ENCODE results near the gene AP2M1. TPM values are rescaled to one million over a fixed set of nuclear protein-coding genes. Genes with fewer than 3 reads are reported as not detected.

Gene AP2M1
- total RNA-seq, 1 donor from 2014 or later = 161 TPM

DNA sequence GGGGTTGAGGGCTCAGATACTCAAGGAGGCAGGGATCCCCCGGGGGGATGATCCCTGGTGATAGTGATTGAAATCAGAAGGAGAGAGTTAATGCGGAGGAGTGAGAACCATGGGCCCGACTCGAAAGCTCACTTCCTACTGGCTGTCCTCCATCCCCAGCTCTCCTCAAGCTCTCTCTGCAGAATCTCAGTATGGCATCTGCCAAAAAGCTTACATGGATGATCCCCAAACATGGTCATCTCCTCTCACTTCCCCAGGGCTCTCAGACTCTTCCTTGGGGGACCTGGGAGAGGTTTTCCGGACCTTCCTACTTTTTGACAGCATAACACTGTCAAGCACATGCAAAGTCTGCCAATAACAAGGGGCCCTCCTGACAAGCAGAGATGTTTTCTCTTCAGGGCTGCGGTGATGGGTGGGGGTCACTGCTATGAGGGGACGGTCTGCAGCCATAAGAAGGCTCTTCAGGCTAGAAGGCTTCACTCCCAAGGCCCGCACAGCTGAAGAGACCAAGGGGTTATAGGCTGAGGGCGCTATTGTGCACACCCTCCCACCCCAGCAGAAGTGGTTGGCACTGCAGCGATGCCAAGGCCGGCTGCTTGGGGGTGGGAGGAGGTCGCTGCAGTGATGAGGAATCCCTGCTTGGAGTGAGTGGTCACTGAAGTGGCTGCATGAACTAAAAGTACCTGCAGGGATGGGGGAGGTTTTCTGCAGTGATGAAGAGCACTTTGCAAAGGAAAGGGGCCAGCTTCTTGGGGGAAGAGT, 53.9 kb downstream of the AP2M1 start:
- no peak for DNase-seq

DNA sequence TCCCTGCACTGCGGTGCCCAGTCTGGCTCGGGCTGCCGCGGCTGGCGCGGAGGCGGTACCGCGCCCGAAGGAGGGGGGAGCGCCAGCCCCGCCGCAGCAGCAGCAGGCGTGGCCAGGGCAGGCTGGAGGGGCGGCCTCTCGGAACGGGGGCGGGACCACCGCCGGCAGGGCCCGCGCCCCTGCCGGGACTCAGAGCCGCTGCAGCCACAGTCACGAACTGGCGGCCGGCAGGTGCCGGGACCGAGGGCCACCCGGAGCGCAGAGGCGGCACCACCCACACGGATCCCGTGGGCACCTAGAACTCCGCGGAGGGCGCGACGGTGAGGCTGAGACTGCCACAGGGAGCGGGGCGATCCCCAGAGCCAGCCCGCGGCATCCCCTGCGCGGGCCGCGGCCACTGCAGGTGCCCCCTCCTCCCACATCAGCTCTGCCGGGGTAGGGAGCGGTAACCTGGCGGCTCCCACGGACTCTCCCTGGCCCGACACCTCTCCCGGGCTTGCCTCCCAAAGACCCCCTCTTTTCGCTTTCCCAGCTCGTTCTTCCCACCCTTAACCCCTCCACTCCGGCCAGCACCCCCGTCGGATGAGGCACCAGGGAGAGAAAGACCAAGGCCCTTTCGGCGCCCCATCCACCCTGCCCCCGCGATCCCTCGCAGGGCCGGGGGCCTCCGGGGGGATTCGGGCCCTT, 54.9 kb downstream of the AP2M1 start, which contains the start of gene VWA5B2:
TSS of gene VWA5B2 (plus strand) at position 192 of the 687 bp plus-strand sequence. CDS start 944 bp downstream, outside the sequence.
- DNase-seq = peak; percentile 76

DNA sequence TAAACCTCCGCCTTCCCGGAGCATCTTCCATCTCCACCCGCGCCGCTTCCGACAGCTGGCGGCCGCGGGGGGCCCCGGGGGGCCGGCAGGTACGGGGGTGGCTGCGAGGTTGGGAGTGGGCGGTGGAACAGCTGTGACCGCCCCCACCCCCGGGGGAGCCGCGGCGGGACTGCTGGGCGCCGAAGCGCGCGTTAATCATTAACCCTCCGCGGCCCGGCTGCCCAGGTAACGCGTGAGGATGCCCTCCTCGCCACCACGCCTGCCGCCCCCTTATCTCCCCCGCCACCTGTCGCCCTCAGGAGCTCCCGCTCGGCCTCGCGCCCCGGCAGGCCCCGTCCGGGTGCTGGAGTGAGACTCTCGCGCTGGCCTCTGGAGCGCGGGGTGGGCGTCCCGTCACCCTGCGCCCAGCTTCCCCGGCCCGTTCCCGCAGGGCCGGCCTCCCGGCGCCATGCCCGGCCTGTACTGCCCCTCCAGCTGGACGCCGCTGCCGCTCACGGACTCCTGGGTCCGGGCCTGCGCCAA, 55.5 kb downstream of the AP2M1 start:
- no peak for DNase-seq

DNA sequence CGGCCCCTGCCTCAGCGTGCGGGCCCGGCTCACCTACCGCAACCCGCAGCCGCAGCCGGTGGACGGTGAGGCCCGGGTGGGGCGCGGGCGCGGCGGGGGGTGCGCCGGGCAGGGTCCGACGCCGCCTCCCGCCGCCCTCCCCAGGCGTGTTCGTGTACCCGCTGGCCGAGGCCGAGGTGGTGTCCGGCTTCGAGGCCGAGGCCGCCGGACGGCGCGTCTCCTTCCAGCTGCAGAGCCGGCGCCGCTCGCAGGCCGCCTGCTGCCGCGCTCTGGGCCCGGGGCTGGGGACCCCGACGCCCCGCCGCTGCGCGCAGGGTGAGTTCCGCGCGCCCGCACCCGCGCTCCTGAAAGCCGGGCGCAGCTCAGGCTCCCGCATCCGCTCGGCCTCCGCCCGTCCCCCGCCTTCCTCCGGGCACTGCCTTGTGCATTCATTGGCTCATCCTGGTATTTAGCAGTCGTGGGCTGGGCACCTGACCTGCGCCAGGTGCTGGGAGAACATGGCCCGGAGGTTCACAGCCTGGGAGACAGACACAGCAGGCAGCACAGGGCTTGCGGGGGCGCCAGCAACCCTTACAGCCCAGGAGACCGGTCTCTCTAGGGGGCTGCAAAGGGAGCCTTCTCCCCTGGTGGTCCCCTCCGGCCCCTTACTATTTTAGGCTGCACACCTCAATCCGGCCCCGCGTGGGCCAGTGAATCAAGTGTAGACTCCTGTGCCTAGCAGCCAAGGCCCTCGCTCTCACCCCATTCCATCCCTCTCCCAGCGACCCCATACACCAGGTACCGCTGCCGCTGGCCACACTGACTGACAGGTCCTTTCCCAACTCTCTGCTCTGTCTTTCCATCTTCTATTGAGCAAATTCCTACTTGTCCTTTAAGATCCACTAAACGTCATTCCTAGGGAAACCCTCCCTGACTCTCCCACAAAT, 56.2 kb downstream of the AP2M1 start:
- no peak for DNase-seq

DNA sequence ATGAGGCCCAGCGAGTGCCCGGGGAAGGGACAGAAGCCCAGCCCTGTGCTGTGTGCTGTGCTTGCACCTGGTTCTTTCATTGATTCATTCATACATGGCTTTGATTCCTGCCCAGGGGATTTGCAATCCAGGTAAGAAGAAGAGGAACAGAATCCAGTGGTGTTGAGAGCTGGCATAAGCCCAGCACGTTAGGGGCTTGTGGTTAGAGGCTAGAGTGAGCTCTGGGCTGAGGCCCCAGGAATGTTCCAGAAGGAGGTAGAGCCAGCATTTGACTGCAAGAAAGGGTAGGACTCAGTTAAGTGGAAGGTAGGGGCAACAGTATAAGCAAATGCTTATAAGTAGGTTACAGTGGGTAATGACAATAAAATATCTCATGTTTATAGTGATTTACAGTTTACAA, 57.0 kb downstream of the AP2M1 start:
- no peak for DNase-seq

DNA sequence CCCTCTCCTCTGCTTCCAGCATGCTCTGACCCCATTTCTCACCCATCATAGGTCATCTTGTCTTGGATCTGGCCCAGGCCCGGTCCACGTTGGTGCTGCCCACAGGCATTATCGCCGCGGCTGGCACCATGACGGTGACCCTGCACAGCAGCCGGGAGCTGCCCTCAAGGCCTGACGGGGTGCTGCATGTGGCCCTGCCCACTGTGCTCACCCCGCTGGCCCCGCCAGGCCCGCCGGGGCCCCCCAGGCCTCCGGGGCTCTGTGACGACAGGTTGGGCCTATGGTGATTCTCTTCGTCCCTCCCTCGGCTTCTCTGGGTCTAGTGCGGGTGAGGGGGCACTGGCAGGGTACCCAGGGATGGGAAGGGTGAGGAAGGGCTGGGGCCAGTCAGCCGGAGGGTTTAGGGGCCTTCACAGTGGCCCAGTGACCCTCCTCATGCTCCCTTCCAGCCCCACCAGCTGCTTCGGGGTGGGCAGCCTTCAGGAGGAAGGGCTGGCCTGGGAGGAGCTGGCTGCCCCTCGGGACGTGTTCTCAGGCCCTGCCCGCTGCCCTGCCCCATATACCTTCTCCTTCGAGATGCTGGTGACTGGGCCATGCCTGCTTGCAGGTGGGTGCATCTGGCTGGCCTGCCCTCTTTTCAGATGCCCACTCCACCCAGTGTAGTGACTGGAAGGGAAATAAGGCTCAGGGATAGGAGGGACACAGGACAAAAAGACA, 58.6 kb downstream of the AP2M1 start:
- DNase-seq = no peak

Other genes with a start within 250 kb of the AP2M1 start
- 58.7 TPM for gene ABCC5, start 157.0 kb upstream of the AP2M1 start, total RNA-seq
- gene HTR3D, start 143.1 kb upstream of the AP2M1 start, total RNA-seq = not detected
- gene HTR3C, start 121.8 kb upstream of the AP2M1 start, total RNA-seq = not detected
- gene HTR3E, start 77.8 kb upstream of the AP2M1 start, total RNA-seq = not detected
- gene EIF2B5, start 39.5 kb upstream of the AP2M1 start, total RNA-seq = 54.9 TPM
- 49.7 TPM for gene DVL3, start 19.5 kb upstream of the AP2M1 start, total RNA-seq
- 77.6 TPM for gene ABCF3, start 11.3 kb downstream of the AP2M1 start, total RNA-seq
- gene VWA5B2, start 54.7 kb downstream of the AP2M1 start, total RNA-seq = not detected
- 19.6 TPM for gene ALG3, start 74.1 kb downstream of the AP2M1 start, total RNA-seq
- gene EEF1AKMT4, start 74.8 kb downstream of the AP2M1 start, total RNA-seq = 0.62 TPM
- gene CAMK2N2, start 86.7 kb downstream of the AP2M1 start, total RNA-seq = not detected
- gene ECE2, start 101.2 kb downstream of the AP2M1 start, total RNA-seq = not detected
- gene PSMD2, start 124.4 kb downstream of the AP2M1 start, total RNA-seq = 280 TPM
- 209 TPM for gene EIF4G1, start 139.8 kb downstream of the AP2M1 start, total RNA-seq
- gene FAM131A, start 162.7 kb downstream of the AP2M1 start, total RNA-seq = 26.9 TPM
- 2.8 TPM for gene CLCN2, start 186.8 kb downstream of the AP2M1 start, total RNA-seq
- gene POLR2H, start 186.9 kb downstream of the AP2M1 start, total RNA-seq = 81.0 TPM
- gene THPO, start 203.4 kb downstream of the AP2M1 start, total RNA-seq = not detected
- gene CHRD, start 205.2 kb downstream of the AP2M1 start, total RNA-seq = 33.5 TPM